GM18907 (cell line): ENCODE data around the gene FAM90A1.
"Not testable (repeated sequence)": the region's sequence is repeated elsewhere in the genome, so short reads cannot be mapped to it uniquely, and the experiment has no call there.

Experiments used
- ATAC-seq: cut with Tn5 transposase; IDR thresholded peaks from one replicate; pipeline ENCODE4 v1.9.1; 2021; ENCODE audit warnings: mild to moderate bottlenecking, moderate library complexity; ENCODE audit not compliant: unreplicated experiment

The FAM90A1 gene

DNA sequence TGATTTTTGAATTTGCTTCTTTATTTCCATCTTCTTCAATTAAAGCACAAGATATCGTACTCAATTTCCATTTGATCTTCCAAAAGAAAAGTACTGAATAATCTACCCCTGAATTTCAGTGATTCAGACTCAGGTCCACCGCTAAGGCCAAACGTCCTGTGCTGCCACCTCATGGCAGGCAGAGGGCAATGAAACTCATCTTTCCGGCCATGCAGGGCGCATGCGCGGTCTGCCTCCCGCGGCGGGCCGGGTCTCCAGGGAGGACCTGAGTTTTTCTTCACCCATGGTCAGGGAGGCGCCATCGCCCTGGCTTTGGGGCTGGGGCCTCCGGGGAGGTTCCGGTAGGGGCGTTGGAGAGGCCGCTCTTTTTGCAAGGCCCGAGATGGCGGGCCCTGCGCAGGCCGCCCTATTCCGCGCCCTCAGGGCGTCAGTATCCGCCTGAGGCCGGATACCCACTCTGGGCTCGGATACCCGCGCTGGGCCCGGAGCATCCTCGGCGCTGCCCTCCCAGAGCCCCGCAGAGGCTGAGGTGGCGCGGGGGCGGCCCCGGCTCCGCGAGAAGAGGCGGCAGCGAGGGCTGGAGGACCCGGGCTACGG lies 47.3 kb downstream of the FAM90A1 start:
- ATAC-seq, result not testable (repeated sequence)

DNA sequence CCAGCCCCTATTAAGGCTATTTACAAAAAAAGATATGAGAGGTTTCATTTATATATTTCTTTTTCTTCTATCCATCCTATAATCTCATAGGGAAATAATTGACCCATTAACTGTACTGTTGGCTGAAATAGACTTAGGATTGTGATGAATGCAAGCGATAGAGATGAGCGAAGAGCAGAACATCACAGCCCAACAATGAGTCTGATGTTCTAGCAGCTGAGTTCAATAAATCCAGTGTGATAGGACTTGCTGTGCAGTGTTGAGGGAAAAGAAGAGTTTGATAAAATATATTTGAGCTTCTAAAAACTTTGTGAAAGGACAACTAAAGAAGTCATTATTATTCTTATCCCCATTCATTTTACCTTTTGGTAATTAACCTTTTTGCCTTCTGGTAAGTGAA lies 54.5 kb downstream of the FAM90A1 start:
- not testable (repeated sequence) for ATAC-seq
